Ovary (tissue), 9 donors: ENCODE data around the gene ZCCHC2. TPM values are rescaled to one million over a fixed set of nuclear protein-coding genes. Genes with fewer than 3 reads are reported as not detected.

ENCODE experiments used
- DNase-seq, 5 donors: peaks; one replicate each; pipeline ENCODE4 v3.0.0-alpha.2; 2019 to 2020
- H3K27ac ChIP-seq, 2 donors: fragments of 200-600 bp; one replicate each; pipeline versions ENCODE4 v1.5.1 to v1.8.0; 2019 to 2022
- H3K27me3 ChIP-seq: fragments of 200-600 bp; one replicate; pipeline ENCODE4 v1.8.0; 2022
- H3K36me3 ChIP-seq: fragments of 200-600 bp; sonication (generic); one replicate; pipeline ENCODE4 v1.5.1; 2019
- H3K4me1 ChIP-seq: one replicate; pipeline ENCODE4 v1.8.1; 2013; ENCODE audit warnings: mild to moderate bottlenecking, moderate library complexity; ENCODE audit not compliant: insufficient read depth
- H3K4me3 ChIP-seq: fragments of 200-600 bp; sonication (generic); one replicate; pipeline ENCODE4 v1.5.1; 2017
- H3K9me3 ChIP-seq, 2 donors: fragments of 200-600 bp in 1 of 2; sonication (generic) in 1 of 2; one replicate each; pipeline versions ENCODE4 v1.5.1 to v1.8.1; 2013 to 2019; ENCODE audit warnings: mild to moderate bottlenecking in 1 of 2, moderate library complexity in 1 of 2
- CTCF ChIP-seq, 3 donors: fragments of 450-650 bp in 2 of 3; fragments of 200-600 bp in 1 of 3; IDR thresholded peaks; one replicate each; pipeline versions ENCODE4 v1.5.1 to v1.8.0; 2016 to 2022; ENCODE audit warnings: antibody characterized with exemption in 3 of 3, mild to moderate bottlenecking in 1 of 3
- EP300 ChIP-seq: sonication (generic); formaldehyde crosslinking; IDR thresholded peaks from one replicate; pipeline ENCODE4 v1.6.1; 2017; ENCODE audit warnings: antibody characterized with exemption
- POLR2A ChIP-seq: fragments of 450-650 bp; IDR thresholded peaks from one replicate; pipeline ENCODE4 v1.6.1; 2017; ENCODE audit warnings: antibody characterized with exemption, mild to moderate bottlenecking, moderate library complexity
- WGBS, 3 donors: extraction: QIAGEN DNeasy Blood & Tissue Kit in 1 of 3; methylation state at CpG; one replicate each; pipeline versions ENCODE4 v1.1.5 to v1.1.7; 2013 to 2017; 5-methylcytosine and 5-hydroxymethylcytosine counted together
- intact Hi-C, 4 donors: fragments of 100-400 bp; cut with DNase I; formaldehyde crosslinking; loops; one replicate each; pipeline versions ENCODE4 v1.11.0 to v1.15.1; 2022 to 2023
- polyA plus RNA-seq, 2 donors: library from polyadenylated mRNA; stranded (reverse); fragments of 200-250 nt in 1 of 2; fragments of 350-450 nt in 1 of 2; fragmentation: Illumina TruSeq in 1 of 2; extraction: RNeasy Lipid Tissue Mini Kit (QIAGEN cat#74804) in 1 of 2; gene quantifications; one replicate each; pipeline ENCODE4 v1.2.3, GENCODE V29; 2013 to 2014
- total RNA-seq, 7 donors: library from RNA; depleted of rRNA in 2 of 7; stranded (reverse); fragments of >200 nt in 2 of 7; fragmentation: NEBNext Ultra II Directional in 3 of 7; extraction: Animal tissue kit (Norgen Biotek cat#: 25700) in 3 of 7; gene quantifications; one replicate each; pipeline versions ENCODE4 v1.1.0 to v1.2.4, GENCODE V29; 2016 to 2023
- donor health status: DM: no; HTN: no; CAD: no; lungs with moderate emphysema.
- donor health status: DM: no; HTN: no; CAD: no.
- donor health status: Bipolar disorder and iron deficiency.
- donor health status: DM: yes; HTN: yes; CAD: no.
- donor health status: DM: no; HTN: no; CAD: no.
- donor health status: DM: yes; HTN: yes; CAD: no.

The ZCCHC2 gene
- total and polyA plus RNA-seq, 9 donors, result 7.7 to 24.5 (median 21.9) TPM

GRCh38 chr18:62614494-62614893 lies 91.7 kb downstream of the ZCCHC2 start:
- Histone ChIP-seq H3K4me1 (peaks cover 6% of the 10 kb centered on the region), H3K27me3 (no peaks in the 10 kb centered on the region), H3K36me3 (no peaks in the 10 kb centered on the region), H3K4me3 (no peak overlapping the region), H3K27ac (no peak overlapping the region), H3K9me3 (no peaks in the 10 kb centered on the region)
- 81 to 84% (median 82%) methylated on average over 9 of the region's 9 CpGs for WGBS, 3 donors
- no peak for TF ChIP-seq EP300
- no peak for DNase-seq
- intact Hi-C loops, result no loop called here

GRCh38 chr18:62616331-62616805 lies 93.5 kb downstream of the ZCCHC2 start:
- no peaks in the 10 kb centered on the region for H3K36me3 ChIP-seq
- H3K27ac ChIP-seq, result no peak overlapping the region
- no peak for TF ChIP-seq CTCF (IDR thresholded peaks at IDR 0.05)
- TF ChIP-seq EP300, result no peak
- no peak for TF ChIP-seq POLR2A
- no peak for DNase-seq
- no peaks in the 10 kb centered on the region for H3K9me3 ChIP-seq
- H3K4me1 ChIP-seq, result peaks cover 4% of the 10 kb centered on the region
- H3K4me3 ChIP-seq, result no peak overlapping the region
- 56 to 69% (median 63%) methylated on average over 18 of the region's 18 CpGs for WGBS, 3 donors
- no peaks in the 10 kb centered on the region for H3K27me3 ChIP-seq
- intact Hi-C loops, result no loop called here

- no peaks in the 10 kb centered on the region for H3K36me3 ChIP-seq
- H3K27me3 ChIP-seq, result no peaks in the 10 kb centered on the region
- DNase-seq, result no peak
- no peak for TF ChIP-seq EP300
- TF ChIP-seq POLR2A, result no peak
- TF ChIP-seq CTCF (IDR thresholded peaks at IDR 0.05), result no peak
- WGBS, 3 donors, result 82 to 90% (median 84%) methylated on average over 8 of the region's 8 CpGs
- intact Hi-C loops, result no loop called here
- H3K4me3 ChIP-seq, result no peak overlapping the region
- no peak overlapping the region for H3K27ac ChIP-seq
- H3K9me3 ChIP-seq, result no peaks in the 10 kb centered on the region
- no peaks in the 10 kb centered on the region for H3K4me1 ChIP-seq
Measured at GRCh38 chr18:62617793-62618591, 95.2 kb downstream of the ZCCHC2 start.

GRCh38 chr18:62618735-62619134 lies 95.9 kb downstream of the ZCCHC2 start:
- Histone ChIP-seq H3K9me3 (no peaks in the 10 kb centered on the region), H3K27ac (no peak overlapping the region), H3K36me3 (no peaks in the 10 kb centered on the region), H3K4me3 (no peak overlapping the region), H3K27me3 (no peaks in the 10 kb centered on the region), H3K4me1 (no peaks in the 10 kb centered on the region)
- 90 to 94% (median 91%) methylated on average over 1 of the region's 1 CpG for WGBS, 3 donors
- TF ChIP-seq CTCF (IDR thresholded peaks at IDR 0.05) (no peak), EP300 (no peak), POLR2A (no peak)
- no peak for DNase-seq
- intact Hi-C loops, result no loop called here

- Histone ChIP-seq H3K36me3 (no peaks in the 10 kb centered on the region), H3K27ac (no peak overlapping the region), H3K4me1 (no peaks in the 10 kb centered on the region), H3K4me3 (no peak overlapping the region), H3K27me3 (no peaks in the 10 kb centered on the region), H3K9me3 (no peaks in the 10 kb centered on the region)
- WGBS, 3 donors, result 84 to 85% (median 84%) methylated on average over 12 of the region's 12 CpGs
- DNase-seq, result no peak
- TF ChIP-seq POLR2A, result no peak
- no peak for TF ChIP-seq CTCF (IDR thresholded peaks at IDR 0.05)
- TF ChIP-seq EP300, result no peak
- intact Hi-C loops, result no loop called here
Measured at GRCh38 chr18:62621546-62621945, 98.7 kb downstream of the ZCCHC2 start.
